GM18909 (cell line): ENCODE measurements around the gene ARHGEF2.

ENCODE experiments used
- ATAC-seq: cut with Tn5 transposase; IDR thresholded peaks from one replicate; pipeline ENCODE4 v1.9.1; 2021; ENCODE audit warnings: mild to moderate bottlenecking; ENCODE audit not compliant: unreplicated experiment, poor library complexity

ARHGEF2 gene

GRCh38 chr1:155978325-155978972, at the start of gene ARHGEF2:
Gene ARHGEF2, minus strand, starts transcription at chr1:155978547. Its CDS starts 120 bp downstream, at chr1:155978427.
- peak; percentile 52 for ATAC-seq

- no peak for ATAC-seq
Measured at GRCh38 chr1:156026588-156026987, 48.2 kb upstream of the ARHGEF2 start.

- ATAC-seq, result no peak
Measured at GRCh38 chr1:156025876-156026275, 47.5 kb upstream of the ARHGEF2 start.

GRCh38 chr1:156024801-156025200, 46.5 kb upstream of the ARHGEF2 start:
- no peak for ATAC-seq

GRCh38 chr1:156021954-156022353, 43.6 kb upstream of the ARHGEF2 start:
- no peak for ATAC-seq

- no peak for ATAC-seq
Measured at GRCh38 chr1:156021093-156021428, 42.7 kb upstream of the ARHGEF2 start.

- peak; percentile 94 for ATAC-seq
Measured at GRCh38 chr1:156020293-156021092, 42.1 kb upstream of the ARHGEF2 start, which contains the start of gene SSR2. Gene SSR2, minus strand, starts transcription at chr1:156020951. Its CDS starts 784 bp downstream, at chr1:156020167.

GRCh38 chr1:156019946-156020292, 41.6 kb upstream of the ARHGEF2 start:
- no peak for ATAC-seq

GRCh38 chr1:156014829-156015228, 36.5 kb upstream of the ARHGEF2 start:
- no peak for ATAC-seq

- ATAC-seq, result peak; percentile 80
Measured at GRCh38 chr1:156012051-156012817, 33.9 kb upstream of the ARHGEF2 start.

- no peak for ATAC-seq
Measured at GRCh38 chr1:156009404-156009803, 31.1 kb upstream of the ARHGEF2 start.

- no peak for ATAC-seq
Measured at GRCh38 chr1:156006666-156007376, 28.5 kb upstream of the ARHGEF2 start.

- ATAC-seq, result no peak
Measured at GRCh38 chr1:156004843-156005584, 26.7 kb upstream of the ARHGEF2 start.

GRCh38 chr1:156003923-156004188, 25.5 kb upstream of the ARHGEF2 start:
- ATAC-seq, result no peak

- ATAC-seq, result no peak
Measured at GRCh38 chr1:156002188-156002911, 24.0 kb upstream of the ARHGEF2 start.

GRCh38 chr1:156001662-156002171, 23.4 kb upstream of the ARHGEF2 start:
- ATAC-seq, result no peak

GRCh38 chr1:156001021-156001661, 22.8 kb upstream of the ARHGEF2 start:
- ATAC-seq, result no peak

- no peak for ATAC-seq
Measured at GRCh38 chr1:155999964-156000363, 21.6 kb upstream of the ARHGEF2 start.

- no peak for ATAC-seq
Measured at GRCh38 chr1:155996166-155996565, 17.8 kb upstream of the ARHGEF2 start.
